NOMO-1 (cell line): ENCODE measurements around the gene OSBPL6.
"Not testable (repeated sequence)": the region's sequence is repeated elsewhere in the genome, so short reads cannot be mapped to it uniquely, and the experiment has no call there.

Experiments used
- DNase-seq, 2 experiments: peaks; one replicate each; lab custom pipeline; 2025; ENCODE audit not compliant: unreplicated experiment in 2 of 2; lab: John Stamatoyannopoulos, UW

The OSBPL6 gene

DNA sequence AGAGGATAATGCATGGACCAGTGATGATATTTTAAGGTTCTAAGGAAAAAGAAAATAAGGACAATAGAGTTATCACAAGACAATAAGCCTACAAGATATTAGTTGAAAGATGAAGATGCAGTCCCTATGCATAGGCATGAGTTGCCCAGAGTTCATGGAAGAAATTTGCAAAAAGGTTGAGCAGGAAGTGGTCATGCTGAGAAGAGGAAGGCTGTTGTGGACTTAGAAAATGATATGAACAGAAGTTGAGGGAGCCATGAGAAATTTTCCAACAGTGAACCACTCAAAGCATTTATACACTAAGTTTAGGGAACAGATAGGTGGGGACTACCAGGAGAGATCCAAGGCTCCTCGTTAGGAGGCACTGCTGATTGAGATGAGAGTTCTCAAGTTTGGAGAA, 3.5 kb downstream of the OSBPL6 start:
- DNase-seq: no peak

DNA sequence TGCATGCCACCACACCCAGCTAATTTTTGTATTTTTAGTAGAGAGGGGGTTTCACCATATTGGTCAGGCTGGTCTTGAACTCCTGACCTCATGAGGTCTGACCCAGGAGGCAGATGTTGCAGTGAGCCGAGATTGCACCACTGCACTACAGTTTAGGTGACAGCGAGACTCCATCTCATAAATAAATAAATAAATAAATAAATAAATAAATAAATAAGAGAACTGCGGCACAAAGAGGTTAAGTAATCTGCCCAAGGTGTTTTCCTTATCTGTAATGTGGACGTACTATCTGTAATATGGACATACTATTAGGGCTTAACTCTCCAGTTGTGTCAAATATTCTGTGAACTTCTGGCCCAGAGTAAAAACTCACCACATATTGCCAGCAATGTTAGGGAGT, 4.1 kb downstream of the OSBPL6 start:
- not testable (repeated sequence) for DNase-seq

DNA sequence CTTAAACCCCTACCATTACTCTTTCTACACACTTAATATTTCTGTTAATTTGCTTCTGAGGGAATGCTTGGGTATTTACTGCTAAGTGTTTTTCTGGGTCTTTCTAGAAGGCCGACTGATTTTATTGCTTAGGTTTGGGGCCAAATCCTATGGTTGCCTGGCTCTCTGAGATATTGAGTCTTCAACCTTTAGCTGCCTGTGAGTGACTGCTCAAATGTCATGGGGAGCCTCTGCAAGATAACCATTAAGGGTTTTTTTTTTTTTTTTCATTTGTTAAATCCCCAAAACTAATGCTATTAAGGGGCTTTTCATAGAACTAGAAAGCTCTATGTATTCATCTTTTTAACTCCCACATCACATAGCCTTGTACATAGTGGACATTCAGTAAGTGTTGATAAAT, 5.0 kb downstream of the OSBPL6 start:
- no peak for DNase-seq

DNA sequence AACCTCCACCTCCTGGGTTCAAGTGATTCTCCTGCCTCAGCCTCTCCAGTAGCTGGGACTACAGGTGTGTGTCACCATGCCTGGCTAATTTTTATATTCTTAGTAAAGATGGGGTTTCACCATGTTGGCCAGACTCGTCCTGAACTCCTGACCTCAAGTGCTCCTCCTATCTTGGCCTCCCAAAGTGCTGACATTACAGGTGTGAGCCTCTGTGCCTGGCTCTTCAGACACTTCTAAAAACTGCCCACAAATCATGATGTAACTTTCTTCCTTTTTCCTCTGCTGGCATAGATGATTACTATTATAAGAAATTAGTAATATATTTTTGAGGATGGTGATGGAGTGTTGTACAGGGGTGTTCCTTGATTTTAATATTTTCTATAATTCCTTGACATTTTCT, 6.0 kb downstream of the OSBPL6 start:
- no peak for DNase-seq

DNA sequence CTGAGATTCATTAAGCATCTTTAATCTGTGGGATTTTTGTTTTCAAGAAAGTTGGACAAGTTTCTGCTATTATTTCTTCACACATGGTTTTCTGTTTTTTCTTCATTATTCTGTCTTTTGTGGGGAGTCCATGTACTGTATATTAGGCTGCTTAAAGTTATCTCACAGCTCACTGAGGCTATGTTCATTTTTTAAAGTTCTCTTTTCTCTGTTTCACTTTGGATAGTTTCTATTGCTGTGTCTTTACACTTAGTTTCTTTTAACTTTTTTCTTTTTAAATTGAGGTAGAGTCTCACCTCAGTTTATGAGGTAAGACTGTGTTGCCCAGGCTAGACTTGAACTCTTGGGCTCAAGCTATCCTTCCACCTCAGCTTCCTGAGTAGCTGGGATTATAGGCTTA, 8.6 kb downstream of the OSBPL6 start:
- DNase-seq: no peak

DNA sequence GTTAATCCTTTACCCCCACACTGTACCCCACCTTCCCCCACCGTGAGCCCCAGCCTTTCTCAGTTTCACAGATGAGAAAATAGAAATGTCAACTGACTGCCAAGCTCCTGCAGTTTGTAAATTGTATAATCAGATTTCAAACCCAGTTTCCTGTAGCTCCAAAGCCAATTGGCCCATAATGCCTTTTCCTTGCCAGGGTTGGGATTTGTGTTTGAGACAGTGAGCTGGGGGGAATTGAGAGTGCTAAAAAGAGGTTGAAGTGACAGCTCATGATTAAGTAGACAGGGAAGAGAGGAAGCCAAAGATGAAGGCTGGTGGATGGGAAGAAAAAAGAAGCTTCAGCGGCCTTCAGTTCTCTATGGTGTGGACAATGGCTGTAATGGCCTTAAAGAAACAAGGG, 10.7 kb downstream of the OSBPL6 start:
- DNase-seq: no peak

DNA sequence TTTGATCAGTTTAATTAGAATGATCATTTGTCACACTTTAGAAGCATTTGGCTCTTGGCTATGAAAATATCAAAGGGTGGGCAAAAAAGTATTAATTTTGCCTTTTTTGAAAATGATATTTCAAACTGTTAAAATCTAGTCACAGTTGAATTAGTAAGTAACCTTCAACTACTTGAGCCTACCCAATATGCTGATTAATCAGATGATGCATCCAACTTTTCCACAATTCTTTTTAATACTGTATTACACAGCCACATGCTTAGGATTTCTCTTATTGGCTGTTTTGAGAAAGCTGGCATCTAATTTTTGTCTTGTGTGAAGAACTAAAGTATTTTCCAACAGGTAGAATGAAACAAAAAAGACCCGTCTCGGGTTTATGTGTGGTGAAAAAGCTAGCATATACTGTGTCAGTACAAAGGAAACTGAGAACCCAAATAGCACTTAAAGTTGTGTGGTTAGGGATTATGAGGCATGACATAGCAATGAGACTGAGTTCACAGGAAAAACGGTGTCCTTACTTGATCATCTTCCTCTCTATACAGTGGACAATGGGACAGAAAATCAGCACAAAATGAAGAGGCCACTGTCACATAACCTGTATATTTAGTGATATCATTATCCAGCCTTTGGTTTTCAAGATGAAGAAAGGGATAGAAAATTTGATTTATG, 11.7 kb downstream of the OSBPL6 start:
- DNase-seq: no peak

DNA sequence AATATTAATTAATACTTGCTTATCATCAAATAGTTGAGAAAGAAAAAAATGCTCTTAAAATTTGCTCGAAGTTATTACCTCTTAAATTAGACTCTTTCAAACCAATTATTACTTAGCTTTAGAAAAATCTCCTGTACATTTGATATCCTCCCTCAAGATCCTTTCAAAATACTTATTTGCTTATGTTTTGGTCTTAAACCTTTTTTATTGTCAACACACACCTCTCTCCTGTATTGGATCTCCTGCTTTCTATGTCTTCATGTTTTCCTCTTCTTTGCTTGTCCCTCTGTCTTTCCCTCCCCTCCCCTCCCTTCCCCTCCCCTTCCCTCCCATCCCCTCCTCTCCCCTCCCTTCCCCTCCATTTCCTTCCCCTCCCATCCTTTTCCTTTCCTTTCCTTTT, 14.0 kb downstream of the OSBPL6 start:
- DNase-seq: no peak

DNA sequence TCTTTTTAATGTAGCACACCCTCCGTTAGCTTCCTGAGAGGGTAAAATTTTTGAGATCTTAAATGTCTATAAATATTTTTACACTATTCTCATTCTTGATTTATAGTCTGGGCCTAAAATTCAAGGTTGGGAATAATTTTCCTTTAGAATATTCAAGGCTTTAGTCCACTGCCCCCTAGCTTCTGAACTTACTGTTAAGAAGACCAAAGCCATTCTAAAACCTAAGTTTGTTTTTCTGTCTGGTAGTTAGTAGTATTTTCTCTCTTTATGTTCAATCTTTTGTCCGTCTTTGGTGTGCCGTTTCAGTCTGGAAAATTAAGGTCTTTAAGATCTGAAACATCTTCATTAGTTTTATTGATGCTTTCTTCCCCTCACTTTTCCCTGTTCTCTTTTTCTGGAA, 14.5 kb downstream of the OSBPL6 start:
- DNase-seq: no peak

DNA sequence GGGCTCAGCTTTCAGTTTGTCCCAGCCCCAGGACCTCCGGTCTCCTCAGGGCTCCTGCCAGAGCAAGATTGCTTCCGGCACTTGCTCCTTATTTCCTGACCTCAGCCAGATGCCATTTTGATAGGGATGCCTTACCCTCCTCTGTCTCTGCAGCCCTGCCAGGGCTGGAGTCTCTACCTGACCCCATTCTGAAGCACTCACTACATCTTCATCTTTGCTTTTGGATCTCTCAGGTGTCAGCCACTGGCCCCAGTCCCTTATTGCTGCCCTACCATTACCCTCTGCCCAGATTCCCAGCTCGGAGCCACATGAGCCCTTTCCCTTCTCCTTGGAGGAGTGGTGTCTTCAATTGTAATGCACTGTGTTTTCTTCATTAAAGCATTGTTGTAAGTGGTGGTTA, 17.1 kb downstream of the OSBPL6 start:
- no peak for DNase-seq

DNA sequence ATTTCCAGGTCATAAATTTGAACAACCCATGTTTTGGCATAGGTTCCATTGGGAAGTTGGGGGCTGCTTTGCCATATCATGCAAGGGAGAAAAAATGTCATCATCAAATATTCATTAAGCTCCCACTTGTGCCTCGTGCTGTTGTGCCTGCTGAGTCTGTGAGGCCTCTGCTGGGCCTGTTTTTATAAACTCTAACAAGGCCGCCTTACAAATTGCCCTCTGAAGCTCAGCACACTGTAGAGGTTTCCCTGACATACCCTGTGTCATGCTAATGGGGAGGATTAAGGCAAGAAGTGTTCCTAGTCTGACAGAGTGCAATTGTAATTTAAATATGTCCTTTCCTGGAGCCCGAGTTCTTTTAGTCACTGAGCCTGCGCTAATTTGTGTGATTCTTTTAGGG, 17.6 kb downstream of the OSBPL6 start:
- no peak for DNase-seq

DNA sequence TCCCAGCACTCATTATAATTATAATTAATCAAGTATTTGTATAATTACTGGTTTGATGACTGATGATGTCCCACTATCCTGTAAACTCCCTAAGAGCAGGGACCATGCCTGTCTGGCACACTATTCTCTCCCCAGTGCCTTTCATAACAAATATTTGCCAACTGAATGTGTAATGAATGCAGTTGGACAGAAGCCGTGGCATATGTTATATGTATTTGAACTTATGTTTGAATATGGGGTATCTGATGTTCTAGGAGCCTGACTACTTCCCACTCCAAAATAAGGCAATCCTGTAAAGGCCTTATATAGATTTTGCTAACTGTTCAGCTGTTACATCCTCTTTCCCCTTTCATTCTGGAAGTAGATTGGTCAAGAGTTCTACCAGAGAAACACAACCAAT, 19.7 kb downstream of the OSBPL6 start:
- no peak for DNase-seq

DNA sequence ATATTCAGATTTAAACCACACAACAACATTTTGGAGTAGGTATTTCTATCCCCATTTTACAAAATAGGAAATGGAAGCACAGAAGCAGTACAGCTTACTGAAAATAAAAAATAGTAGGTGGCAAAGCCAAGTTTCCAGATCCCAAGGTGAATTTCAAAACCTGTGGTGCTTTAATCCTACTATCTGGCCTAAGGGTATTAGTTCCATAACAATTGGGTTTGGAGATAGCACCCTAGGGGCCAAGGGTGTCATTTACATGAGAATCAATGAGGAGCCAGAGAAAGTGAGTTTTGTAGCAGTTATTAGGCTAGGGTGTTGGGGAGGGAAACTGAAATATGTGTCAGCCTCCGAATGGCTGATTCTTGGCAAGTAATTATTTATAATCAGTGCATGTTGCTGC, 24.9 kb downstream of the OSBPL6 start:
- no peak for DNase-seq

DNA sequence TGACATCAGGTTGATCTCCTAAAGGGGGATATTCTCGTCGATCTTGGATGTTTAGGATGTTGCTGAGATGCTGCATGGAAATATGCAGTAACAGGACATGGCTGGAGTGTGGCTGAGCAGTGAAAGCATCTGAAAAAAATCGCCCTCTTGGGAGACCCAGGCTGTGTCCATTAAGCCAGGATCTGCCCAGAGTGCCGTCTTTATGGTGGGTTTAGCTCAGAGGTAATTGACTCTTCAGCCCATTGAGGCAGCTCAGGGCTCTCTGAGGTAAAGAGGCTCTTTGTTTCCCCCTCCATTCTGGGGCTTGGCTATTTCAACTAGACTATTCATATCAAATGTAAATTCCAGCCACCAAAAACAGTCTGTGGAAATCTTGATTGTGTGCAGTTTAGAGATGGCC, 26.5 kb downstream of the OSBPL6 start:
- no peak for DNase-seq

DNA sequence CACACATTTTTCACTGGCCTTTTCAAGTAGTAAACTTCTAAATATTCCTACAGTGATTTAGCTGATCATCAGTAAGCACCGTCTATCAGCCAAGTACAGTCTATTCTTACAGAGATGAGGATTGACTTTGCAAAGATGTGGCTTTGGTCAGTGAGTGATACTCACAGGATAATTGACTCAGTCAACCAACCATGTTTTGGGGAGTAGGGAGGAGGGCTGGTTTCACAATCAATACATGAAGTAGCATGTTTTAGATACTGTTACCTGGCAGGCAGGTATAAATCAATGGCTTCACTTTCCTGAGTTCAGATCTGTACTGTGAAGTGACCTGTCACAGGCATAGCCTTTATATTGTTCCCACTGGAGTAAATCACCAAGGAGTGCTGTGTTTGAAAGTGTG, 27.2 kb downstream of the OSBPL6 start:
- no peak for DNase-seq

DNA sequence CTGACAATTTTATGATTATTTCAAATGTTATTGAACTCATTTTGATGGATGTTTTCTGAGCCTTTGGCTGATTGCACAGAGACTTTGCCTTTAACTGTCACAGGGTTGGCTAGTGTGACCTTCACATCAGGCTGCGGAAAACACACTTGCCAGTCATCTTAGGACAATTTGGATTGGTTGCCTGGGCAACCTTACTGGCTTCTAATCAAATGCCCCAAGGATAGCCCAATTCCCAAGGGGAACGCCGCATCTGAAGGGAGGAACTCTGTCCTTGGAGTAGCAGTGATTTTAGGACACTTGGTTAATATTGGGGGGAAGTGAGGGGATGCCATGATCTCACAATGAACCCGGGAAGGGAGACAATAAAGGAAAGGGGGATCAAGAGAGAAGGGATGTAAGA, 29.5 kb downstream of the OSBPL6 start:
- DNase-seq: no peak

DNA sequence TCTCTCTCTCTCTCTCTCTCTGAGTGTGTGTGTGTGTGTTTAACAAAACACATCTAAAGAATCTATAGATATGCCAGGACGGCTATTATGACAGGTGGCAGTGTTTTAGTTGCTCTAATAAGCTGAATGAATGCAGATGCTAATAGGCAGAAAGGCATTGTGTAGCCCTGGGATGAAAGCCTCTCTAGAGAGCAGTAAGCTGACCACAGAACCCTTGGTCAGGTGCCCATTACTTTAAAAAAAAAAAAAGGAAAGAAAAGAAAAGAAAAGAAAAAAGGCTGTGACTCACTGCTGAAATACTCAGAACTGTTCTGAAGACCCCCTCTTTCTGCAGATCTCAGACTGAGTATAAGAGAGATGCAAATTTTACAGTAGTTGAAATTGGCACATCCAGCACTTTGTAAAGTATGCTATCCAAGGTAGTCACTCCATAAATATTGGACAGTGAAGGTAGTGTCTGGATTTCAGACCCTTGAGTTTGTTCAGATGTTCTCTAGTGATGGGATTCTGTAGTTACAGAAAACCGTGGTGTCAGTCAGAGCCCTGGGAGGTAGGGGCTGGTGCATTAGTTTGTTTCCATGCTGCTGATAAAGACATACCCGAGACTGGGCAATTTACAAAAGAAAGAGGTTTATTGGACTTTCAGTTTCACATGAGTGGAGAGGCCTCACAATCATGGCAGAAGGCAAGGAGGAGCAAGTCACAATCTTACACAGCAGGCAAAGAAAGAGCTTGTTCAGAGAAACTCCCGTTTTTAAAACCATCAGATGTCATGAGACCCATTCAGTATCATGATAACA, 30.9 kb downstream of the OSBPL6 start:
- DNase-seq: no peak

DNA sequence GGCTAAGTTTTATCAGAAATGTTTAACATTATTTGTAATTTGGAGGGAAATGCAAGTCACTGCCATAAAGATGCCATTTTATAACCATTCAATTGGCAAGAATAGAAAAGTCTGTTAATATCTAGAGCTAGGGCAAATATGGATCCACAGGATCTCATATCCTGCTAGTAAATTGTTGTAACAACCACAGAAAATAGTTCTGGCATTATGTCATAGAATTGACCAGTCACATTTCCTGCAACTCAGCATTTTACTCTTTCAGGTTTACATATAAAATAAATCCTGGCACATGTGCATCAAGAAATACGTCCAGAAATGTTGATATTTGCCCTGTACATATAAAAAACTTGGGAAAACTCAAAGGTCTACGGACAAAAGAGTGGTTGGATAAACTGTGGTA, 32.9 kb downstream of the OSBPL6 start:
- DNase-seq: no peak

DNA sequence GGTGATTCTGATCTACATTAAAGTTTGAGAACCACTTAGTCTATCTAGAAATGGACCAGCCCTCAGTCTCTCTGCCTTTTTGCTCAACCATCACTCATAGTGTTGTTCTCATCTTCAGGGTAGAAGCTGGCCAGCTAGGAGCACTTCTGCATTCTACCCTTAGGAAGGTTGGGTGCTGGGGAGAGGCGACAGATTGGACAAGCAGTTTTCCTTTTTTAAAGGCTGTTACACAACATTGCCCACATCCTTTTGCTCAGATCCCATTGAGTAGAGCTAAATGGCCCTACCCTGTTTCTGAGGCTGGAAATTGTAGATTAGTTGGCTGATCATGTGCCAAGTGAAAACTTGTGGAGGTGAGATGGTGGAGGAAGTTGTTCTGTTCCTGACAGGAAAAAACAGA, 35.6 kb downstream of the OSBPL6 start:
- peak; percentile 56 to 69 for DNase-seq

DNA sequence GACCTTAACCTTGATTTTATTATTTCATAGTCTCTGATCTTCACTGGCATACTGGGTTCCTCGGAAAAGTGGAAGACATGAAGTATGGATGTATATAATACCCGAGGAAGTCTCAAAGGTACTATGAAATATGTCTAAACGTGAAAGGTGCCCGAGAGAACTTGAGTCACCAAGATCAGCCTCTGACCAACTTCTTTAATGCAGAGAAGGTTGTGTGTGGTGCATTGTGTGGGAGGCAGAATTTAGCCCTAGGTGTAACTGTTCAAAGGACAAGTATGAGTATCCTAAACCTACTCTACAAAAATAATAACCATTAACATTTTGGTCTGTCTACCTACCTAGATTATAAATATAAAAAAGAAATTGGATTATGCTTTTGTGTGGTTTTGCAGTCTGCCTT, 36.1 kb downstream of the OSBPL6 start:
- no peak for DNase-seq

DNA sequence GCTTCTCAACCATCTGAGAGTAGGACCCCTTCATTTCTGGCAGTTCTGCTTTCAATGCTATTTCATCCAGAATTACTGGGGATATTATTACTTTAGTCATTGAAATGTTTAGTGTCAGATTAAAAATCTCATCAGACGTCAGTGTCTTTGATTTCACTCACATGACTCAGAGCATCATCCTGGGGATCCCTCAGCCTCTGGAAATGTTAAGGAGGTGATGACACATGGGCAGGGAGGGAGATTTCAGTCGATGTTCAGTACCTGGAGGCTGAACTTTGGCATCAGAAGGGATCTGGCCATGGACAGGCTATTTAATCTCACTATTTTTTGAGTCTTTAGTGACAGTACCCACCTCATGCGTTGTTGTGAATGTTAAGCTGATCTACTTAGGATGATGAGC, 39.1 kb downstream of the OSBPL6 start:
- DNase-seq: no peak

DNA sequence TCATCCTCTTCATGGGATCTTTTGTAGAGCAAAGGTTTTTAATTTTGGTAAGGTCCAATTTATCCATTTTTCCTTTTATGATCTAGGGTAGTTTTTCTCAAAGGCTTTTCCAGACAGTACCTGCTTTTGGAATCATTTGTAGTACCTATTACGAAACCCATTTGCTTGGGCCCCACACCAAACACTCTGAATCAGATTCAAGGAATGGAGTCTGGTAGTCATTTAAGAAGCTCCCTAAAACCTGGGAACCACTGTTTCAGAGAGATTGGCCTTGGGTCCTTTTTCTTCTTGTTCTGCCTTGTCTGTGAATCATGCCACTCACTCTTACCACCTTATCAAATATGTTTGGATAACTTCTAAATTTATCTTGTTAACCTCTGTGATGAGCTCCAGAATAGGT, 40.3 kb downstream of the OSBPL6 start:
- no peak for DNase-seq
